Bronchial epithelial cell (primary cell): ENCODE measurements around the gene MRGPRD. TPM values are rescaled to one million over a fixed set of nuclear protein-coding genes. Genes with fewer than 3 reads are reported as not detected.

Source experiments
- DNase-seq: peaks from one replicate; pipeline ENCODE4 v3.0.0-alpha.2; 2010; ENCODE audit warnings: low read depth
- FAIRE-seq: peaks from 2 replicates; lab custom pipeline; 2011; peaks lifted over from hg19 to GRCh38; lab: Jason Lieb, UNC
- H3K27me3 ChIP-seq: 2 replicates; pipeline ENCODE4 v1.5.1; 2011; ENCODE audit warnings: low read length; ENCODE audit not compliant: control insufficient read depth, insufficient read depth
- H3K36me3 ChIP-seq: 2 replicates; pipeline ENCODE4 v1.5.1; 2011; ENCODE audit warnings: low read length; ENCODE audit not compliant: control insufficient read depth, insufficient read depth
- H3K4me3 ChIP-seq: 2 replicates; pipeline ENCODE4 v1.5.1; 2011; ENCODE audit warnings: mild to moderate bottlenecking, low read depth, low read length, control low read depth
- total RNA-seq: library from RNA; depleted of rRNA; stranded (reverse); fragments of >200 nt; gene quantifications from 2 replicates; pipeline ENCODE4 v1.2.1, GENCODE V29; 2014
- TF ChIP-seq, protein P1 (sequence below): IDR thresholded peaks from 2 replicates; pipeline ENCODE4 v1.5.1; 2011; ENCODE audit warnings: mild to moderate bottlenecking, moderate library complexity, low read length, control low read depth, inconsistent platforms; ENCODE audit not compliant: insufficient read depth, severe bottlenecking

Gene MRGPRD
- total RNA-seq, 1 donor from 2014 or later, result not detected

- FAIRE-seq (no peak), DNase-seq (no peak)
- no peak overlapping the region for H3K4me3 ChIP-seq
- no peaks in the 10 kb centered on the region for H3K36me3 ChIP-seq
- H3K27me3 ChIP-seq, result peaks cover 4% of the 10 kb centered on the region
- TF ChIP-seq, protein P1, sequence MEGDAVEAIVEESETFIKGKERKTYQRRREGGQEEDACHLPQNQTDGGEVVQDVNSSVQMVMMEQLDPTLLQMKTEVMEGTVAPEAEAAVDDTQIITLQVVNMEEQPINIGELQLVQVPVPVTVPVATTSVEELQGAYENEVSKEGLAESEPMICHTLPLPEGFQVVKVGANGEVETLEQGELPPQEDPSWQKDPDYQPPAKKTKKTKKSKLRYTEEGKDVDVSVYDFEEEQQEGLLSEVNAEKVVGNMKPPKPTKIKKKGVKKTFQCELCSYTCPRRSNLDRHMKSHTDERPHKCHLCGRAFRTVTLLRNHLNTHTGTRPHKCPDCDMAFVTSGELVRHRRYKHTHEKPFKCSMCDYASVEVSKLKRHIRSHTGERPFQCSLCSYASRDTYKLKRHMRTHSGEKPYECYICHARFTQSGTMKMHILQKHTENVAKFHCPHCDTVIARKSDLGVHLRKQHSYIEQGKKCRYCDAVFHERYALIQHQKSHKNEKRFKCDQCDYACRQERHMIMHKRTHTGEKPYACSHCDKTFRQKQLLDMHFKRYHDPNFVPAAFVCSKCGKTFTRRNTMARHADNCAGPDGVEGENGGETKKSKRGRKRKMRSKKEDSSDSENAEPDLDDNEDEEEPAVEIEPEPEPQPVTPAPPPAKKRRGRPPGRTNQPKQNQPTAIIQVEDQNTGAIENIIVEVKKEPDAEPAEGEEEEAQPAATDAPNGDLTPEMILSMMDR, result no peak
Observed at GRCh38 chr11:68970921-68971636, 9.7 kb downstream of the MRGPRD start.

- H3K27me3 ChIP-seq, result peaks cover 4% of the 10 kb centered on the region
- DNase-seq, result no peak
Observed at GRCh38 chr11:68969386-68969785, 11.4 kb downstream of the MRGPRD start.

DNA sequence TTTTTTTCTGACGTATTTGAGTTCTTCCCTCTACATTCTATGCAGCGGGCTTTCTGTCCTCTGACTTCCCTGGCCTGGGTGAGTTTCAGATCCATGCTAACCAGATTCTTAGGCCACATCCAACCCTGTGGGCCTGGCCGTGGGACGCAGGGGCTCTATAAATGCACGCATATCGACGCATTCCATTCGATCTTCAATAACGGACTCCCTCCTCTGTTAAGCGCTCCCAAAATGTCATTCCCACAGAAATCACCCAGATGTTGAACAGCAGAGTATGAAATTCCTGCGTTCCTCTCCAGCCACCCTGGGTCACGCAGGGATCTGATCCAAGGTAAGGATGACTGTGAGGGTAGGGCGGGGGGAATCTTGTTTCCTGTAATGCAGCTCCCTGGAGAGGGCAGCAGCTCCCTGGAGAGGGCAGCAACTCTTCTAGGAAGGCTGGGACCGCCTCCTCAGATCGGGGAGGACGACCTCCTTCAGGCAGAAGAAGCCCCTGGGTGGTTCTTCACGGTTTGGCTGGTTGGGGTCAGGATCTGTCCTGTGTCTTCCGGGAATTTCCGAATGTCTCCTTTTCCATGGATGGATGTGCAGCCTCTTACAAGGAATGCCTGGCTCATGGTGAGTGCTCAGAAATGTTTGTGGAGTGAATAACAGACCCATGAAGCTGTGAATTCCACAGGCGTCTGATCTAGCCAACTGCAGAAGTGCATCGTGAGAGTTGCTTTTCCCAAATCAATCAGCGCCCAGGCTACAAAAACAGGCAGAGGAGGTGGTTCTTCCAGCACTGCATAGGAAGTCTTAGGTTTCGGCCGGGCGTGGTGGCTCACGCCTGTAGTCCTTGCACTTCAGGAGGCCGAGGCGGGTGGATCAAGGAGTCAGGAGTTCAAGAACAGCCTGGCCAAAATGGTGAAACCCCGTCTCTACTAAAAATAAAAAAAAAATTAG lies 12.2 kb downstream of the MRGPRD start:
- peak; percentile 62 for FAIRE-seq
- DNase-seq, result no peak
- Histone ChIP-seq H3K36me3 (no peaks in the 10 kb centered on the region), H3K4me3 (no peak overlapping the region), H3K27me3 (peaks cover 4% of the 10 kb centered on the region)
- TF ChIP-seq, protein P1, result no peak

More at GRCh38 chr11:68969386-68969785, 11.4 kb downstream of the MRGPRD start:
- TF ChIP-seq, protein P1, result no peak
- FAIRE-seq, result no peak
- H3K36me3 ChIP-seq, result no peaks in the 10 kb centered on the region
- H3K4me3 ChIP-seq, result no peak overlapping the region

DNA sequence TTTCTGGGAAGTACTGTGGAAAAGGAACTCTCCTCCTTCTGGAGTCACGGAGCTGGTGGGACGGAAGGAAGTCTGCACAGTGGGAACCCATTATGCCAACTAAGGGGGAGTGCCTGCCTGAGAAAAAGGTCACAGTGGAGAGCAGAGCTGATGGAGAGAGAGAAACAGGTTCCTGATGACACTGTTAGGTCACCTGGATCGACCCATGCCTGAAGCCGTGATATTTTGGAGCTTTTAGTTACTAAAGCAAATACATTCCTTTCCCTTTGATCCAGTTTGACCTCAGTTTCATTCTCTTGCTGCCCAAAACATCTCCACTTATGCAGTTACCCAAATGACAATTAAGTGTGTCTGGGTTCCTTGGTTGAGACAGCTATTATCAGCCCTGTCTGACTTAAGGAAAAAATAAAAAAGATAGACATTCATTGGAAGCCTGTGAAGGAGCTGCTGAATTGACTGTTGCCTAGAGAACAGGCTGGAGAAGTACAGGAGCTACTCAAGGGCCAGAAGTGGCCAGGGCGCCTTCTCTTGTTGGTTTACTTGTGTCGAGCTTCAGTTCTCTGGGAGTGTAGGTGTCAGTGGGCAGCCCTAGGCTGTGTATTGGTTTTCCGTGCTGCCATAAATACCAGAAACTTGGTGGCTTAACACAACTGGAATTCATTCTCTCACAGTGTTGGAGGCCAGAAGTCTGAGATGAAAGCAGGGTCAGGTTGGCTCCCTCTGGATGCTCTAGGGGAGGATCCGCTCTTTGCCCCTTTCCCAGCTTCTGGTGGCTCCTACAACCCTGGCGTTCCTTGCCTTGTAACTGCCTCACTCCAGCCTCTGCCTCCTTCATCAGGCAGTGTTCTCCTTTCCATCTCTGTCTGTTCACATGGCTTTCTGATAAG lies 13.6 kb downstream of the MRGPRD start:
- peaks cover 4% of the 10 kb centered on the region for H3K27me3 ChIP-seq
- H3K4me3 ChIP-seq, result no peak overlapping the region
- FAIRE-seq, result no peak
- TF ChIP-seq, protein P1, result no peak
- DNase-seq, result no peak
- no peaks in the 10 kb centered on the region for H3K36me3 ChIP-seq
